ENCODE data around the gene FLT3LG.
A peak's percentile ranks its signal among the peaks of the same experiment; 100 is the strongest.

Gene FLT3LG

GRCh38 chr19:49489601-49490167 is 15.7 kb downstream of the FLT3LG start:
- DNase-seq = peak; percentile 65

GRCh38 chr19:49490287-49491029 is 16.4 kb downstream of the FLT3LG start:
- DNase-seq = no peak

- DNase-seq = no peak
Observed at GRCh38 chr19:49491030-49491803, 17.2 kb downstream of the FLT3LG start.

GRCh38 chr19:49491804-49492572 is 18.0 kb downstream of the FLT3LG start:
- no peak for DNase-seq

- peak; percentile 67 for DNase-seq
Observed at GRCh38 chr19:49492573-49493405, 18.8 kb downstream of the FLT3LG start.

- no peak for DNase-seq
Observed at GRCh38 chr19:49496574-49497008, 22.6 kb downstream of the FLT3LG start.

GRCh38 chr19:49497047-49497788 is 23.2 kb downstream of the FLT3LG start:
- peak; percentile 82 for DNase-seq

- DNase-seq = peak; percentile 14
Observed at GRCh38 chr19:49497789-49498103, 23.7 kb downstream of the FLT3LG start.

- no peak for DNase-seq
Observed at GRCh38 chr19:49498475-49498874, 24.5 kb downstream of the FLT3LG start.

GRCh38 chr19:49499030-49499670 is 25.1 kb downstream of the FLT3LG start:
- DNase-seq = peak; percentile 58

GRCh38 chr19:49502866-49503581 is 29.0 kb downstream of the FLT3LG start:
- peak; percentile 49 for DNase-seq

- DNase-seq = no peak
Observed at GRCh38 chr19:49503582-49503962, 29.6 kb downstream of the FLT3LG start.

- DNase-seq = peak; percentile 84
Observed at GRCh38 chr19:49506575-49507105, 32.6 kb downstream of the FLT3LG start.

GRCh38 chr19:49507803-49508494 is 33.9 kb downstream of the FLT3LG start:
- DNase-seq = no peak

- no peak for DNase-seq
Observed at GRCh38 chr19:49512970-49513745, 39.1 kb downstream of the FLT3LG start.

GRCh38 chr19:49513746-49514118 is 39.7 kb downstream of the FLT3LG start:
- no peak for DNase-seq

- no peak for DNase-seq
Observed at GRCh38 chr19:49514151-49514550, 40.1 kb downstream of the FLT3LG start.

- no peak for DNase-seq
Observed at GRCh38 chr19:49515767-49516166, 41.8 kb downstream of the FLT3LG start.

- DNase-seq = no peak
Observed at GRCh38 chr19:49518033-49518432, 44.0 kb downstream of the FLT3LG start.
